LNCaP clone FGC (cell line): ENCODE results near the gene SORCS2.

Source experiments
- DNase-seq: peaks from one replicate; pipeline ENCODE4 v3.0.0-alpha.2; 2011; ENCODE audit warnings: low read depth
- H3K4me3 ChIP-seq: 2 replicates; pipeline ENCODE4 v1.5.1; 2011; ENCODE audit warnings: mild to moderate bottlenecking, low read depth, low read length, control low read depth
- TF ChIP-seq, protein P1 (sequence below): IDR thresholded peaks from 2 replicates; pipeline ENCODE4 v1.5.1; 2012; ENCODE audit warnings: mild to moderate bottlenecking; ENCODE audit not compliant: control insufficient read depth, insufficient read depth; ENCODE audit errors: extremely low read depth

SORCS2 gene

DNA sequence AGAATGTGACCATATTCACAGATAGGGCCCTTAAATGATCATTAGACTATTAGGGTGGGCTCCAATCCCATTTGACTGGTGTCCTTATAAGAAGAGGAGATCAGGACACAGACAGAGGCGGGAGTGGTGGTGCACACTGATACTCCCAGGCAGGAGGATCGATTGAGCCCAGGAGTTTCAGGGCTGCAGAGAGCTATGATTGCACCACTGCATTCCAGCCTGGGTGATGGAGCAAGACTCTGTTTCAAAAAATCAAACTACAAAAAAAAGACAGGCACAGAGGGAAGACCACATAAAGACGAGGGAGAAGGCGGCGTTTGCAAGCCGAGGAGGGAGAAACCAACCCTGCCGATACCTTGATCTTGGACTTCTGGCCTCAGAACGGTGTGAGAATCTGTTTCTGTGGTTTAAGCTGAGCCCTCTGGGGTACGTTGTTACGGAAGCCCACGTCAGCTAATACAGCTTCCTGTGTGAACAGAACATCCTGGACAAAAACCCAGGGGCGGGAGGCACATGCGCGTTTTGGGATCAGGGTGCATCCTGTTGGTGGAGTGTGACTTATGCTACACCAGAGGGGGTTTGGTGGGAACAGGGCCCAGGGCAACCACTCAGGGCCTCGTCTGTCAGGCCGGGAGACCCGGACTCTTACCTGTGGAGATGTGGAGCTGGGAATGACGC lies 454.2 kb downstream of the SORCS2 start:
- TF ChIP-seq, protein P1, sequence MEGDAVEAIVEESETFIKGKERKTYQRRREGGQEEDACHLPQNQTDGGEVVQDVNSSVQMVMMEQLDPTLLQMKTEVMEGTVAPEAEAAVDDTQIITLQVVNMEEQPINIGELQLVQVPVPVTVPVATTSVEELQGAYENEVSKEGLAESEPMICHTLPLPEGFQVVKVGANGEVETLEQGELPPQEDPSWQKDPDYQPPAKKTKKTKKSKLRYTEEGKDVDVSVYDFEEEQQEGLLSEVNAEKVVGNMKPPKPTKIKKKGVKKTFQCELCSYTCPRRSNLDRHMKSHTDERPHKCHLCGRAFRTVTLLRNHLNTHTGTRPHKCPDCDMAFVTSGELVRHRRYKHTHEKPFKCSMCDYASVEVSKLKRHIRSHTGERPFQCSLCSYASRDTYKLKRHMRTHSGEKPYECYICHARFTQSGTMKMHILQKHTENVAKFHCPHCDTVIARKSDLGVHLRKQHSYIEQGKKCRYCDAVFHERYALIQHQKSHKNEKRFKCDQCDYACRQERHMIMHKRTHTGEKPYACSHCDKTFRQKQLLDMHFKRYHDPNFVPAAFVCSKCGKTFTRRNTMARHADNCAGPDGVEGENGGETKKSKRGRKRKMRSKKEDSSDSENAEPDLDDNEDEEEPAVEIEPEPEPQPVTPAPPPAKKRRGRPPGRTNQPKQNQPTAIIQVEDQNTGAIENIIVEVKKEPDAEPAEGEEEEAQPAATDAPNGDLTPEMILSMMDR: no peak
- no peak overlapping the region for H3K4me3 ChIP-seq
- no peak for DNase-seq

DNA sequence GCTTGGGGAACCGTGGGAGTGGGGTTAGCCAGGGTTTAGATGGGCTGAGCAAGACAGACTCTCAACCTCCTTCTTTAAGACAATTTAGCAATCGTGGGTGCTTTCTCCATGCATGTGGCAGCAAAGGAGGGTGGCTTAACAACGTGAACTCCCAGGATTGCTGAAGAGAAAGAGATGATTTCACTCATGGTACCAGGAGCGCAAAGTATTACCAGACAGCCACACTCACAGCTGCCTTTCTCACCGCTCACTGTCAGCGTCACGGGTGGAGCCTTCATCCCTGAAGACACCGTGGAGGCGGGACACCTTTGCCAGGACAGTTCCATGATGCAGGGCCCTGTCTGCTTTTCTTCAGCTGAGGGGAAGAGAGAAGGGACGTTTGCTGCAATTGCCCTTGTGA lies 454.8 kb downstream of the SORCS2 start:
- DNase-seq: no peak
- no peak overlapping the region for H3K4me3 ChIP-seq
- TF ChIP-seq, protein P1: no peak

DNA sequence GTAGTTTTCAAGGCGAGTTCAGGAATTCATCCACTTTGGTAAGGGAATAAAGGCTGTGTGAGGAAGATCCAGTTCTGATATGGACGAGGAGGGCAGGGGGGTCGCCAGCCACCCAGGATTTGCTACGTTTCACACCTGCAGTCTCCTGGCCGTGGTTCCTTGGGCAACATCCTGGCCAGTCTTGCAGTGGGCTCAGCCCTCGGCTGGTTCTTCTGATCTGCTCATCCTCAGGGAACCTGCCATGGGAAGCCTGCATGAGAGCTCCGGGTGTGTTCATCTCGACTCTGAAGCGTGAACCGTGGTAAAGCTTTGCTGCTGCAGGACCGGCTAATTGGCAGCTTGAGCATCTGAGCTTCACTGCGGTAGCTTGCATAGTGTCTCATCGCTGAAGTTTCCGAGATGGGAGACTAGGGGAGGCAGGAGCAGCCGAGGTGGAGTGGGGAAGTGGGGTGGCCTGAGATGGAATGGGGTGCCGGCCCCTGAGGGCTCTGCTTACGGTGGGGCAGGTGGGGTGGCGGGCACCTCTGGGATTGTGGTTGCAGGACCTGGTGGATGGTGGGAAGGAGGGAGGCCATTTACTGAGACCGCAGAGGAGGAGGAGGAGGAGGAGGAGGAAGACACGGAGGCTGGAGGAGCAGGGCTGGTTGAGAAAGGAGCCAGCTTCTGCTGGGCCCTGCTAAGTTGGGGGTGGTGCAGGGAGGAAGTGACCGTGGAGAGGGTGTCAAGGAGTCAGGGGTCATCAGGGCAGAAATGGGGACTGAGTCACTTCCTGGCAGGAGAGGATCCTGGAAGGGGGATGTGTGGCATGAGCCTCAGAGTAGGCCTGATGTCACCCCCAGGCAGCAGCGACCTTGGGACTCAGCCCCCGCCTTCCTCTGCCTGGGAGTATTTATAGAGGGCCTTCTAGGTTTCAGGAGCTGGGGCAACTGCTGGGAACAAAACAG lies 455.5 kb downstream of the SORCS2 start:
- no peak for DNase-seq

DNA sequence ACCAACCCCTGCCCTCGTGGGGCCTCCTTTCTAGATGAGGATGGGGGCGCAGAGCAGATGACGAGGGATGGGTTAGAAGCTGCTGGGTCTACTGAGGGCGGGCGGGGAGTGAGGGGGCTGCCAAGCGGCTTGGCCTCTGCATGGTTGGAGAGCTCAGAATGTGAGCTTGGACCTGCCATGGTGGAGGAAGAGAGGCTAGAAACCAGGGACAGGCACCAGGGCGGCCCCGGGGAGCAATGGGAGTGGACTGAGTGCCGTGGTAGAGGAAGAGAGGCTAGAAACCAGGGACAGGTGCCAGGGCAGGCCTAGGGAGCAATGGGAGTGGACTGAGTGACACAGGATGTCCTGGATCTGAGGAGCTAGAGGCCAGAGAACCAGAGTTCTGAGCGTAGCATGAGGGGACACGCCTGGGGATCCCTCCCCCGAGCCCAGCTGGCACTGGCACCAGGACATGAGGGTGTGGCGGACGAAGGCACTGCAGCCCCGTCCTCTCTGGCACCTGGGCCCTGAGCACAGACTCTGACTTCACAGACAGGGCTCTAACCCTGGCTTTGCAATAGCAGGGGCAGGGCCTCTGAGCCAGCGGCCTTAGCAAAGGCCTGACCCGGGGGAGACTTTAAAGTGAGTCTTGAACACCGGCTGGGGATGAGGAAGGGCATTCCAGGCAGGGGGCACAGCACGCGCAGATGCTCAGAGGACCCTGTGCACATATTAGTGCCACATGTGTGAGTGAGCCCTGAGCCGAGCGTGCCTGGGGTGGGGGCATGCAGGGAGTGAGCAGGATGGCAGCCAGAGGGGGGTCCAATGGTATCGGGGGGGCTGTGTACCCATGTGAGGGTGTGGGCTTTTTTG lies 456.4 kb downstream of the SORCS2 start:
- DNase-seq: no peak
- no peak overlapping the region for H3K4me3 ChIP-seq
- TF ChIP-seq, protein P1: no peak

More for the DNA sequence above, 455.5 kb downstream of the SORCS2 start:
- TF ChIP-seq, protein P1: no peak
- no peak overlapping the region for H3K4me3 ChIP-seq

DNA sequence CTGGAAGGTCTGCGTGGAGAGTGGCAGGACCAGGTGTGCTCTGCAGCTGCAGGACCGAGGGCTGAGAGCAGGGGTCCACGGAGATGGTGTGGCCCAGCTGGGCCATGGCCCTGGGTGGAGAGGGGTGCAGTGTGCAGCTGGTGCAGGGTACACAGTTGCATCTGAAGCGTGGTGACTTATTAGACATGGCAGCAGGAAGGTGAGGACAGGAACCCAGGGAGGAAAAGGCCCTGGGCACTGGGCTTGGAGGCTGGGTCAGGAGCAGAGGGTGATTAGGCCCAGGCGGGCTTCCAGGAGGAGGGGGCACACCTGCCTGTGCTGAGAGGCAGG lies 457.0 kb downstream of the SORCS2 start:
- no peak for DNase-seq
- TF ChIP-seq, protein P1: no peak
- no peak overlapping the region for H3K4me3 ChIP-seq

DNA sequence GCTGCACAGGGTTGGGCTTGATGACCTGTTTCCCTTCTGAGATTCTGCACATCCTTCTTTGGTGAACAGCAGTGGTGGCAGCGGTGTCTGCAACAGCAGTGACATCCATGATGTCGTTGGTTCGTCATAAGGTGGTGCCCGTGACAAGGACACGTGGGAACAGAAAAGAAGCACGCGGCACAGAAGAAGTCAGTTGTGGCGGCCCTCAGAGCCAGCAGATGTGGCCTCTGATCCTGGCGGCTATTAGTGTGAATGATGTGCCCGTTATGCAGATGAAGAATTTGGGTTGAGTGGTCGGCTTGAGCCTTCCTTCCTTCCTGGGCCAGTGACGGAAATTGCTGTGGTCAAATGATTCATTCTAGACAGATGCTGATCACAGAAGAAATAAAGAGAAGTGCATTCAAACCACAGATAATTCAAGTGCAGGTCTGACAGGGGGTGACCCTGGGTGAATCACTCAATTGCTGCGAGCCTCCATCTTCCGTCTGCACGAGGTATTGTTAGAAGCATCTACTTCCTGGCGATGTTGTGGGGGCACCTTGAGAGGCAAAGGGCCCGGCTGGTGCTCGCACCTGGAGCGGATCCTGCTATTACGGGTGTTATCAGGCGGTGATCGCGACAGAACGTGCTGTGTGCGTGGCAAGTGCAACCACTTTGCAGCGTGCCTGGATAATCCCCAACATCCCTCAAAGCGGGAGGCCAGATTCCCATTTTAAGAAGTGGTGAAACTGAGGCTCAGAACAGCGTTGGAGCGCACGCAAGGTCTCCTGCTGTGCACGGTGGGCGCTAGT lies 457.6 kb downstream of the SORCS2 start:
- H3K4me3 ChIP-seq: no peak overlapping the region
- DNase-seq: no peak
- TF ChIP-seq, protein P1: no peak
